K562 (cell line): ENCODE measurements around the gene CEBPZ. TPM values are rescaled to one million over a fixed set of nuclear protein-coding genes. Genes with fewer than 3 reads are reported as not detected.

Source experiments
- ATAC-seq: fragments of 200-7000 bp; cut with Tn5 transposase; 3 replicates; pipeline ENCODE4 v1.9.1; 2020; ENCODE audit warnings: moderate library complexity
- BruUV-seq: library from RNA; stranded (reverse); fragments of 400-500 nt; replicated peaks from 2 replicates; lab custom pipeline; 2021; lab: Mats Ljungman, UMichigan
- CTCF ChIA-PET: fragments of 300-600 bp; formaldehyde crosslinking; extraction: SDS; loops from one replicate; lab custom pipeline; 2021; ENCODE audit warnings: low intra/inter-chr PET ratio; lab: Yijun Ruan, JAX
- POLR2A ChIA-PET: fragments of 300-600, 350-650 bp; sonication (Branson Sonifier 250); formaldehyde crosslinking; extraction: SDS; loops from one replicate; lab custom pipeline; 2021; ENCODE audit warnings: antibody characterized with exemption, inconsistent platforms; lab: Yijun Ruan, JAX
- DNase-seq, 4 experiments: peaks; one replicate each; pipeline versions ENCODE4 v3.0.0 to v3.0.0-alpha.2; 2011 to 2018; ENCODE audit warnings: low spot score in 3 of 4, mixed read lengths in 3 of 4; ENCODE audit errors: extremely low read depth in 1 of 4
- FAIRE-seq: peaks from 2 replicates; lab custom pipeline; 2011; peaks lifted over from hg19 to GRCh38; lab: Jason Lieb, UNC
- H2AFZ ChIP-seq: 2 replicates; pipeline ENCODE4 v1.6.0; 2011; ENCODE audit warnings: low read depth, low read length, control low read depth, inconsistent platforms
- H3K27ac ChIP-seq: fragments of 200-600 bp; 3 replicates; pipeline ENCODE4 v1.8.0; 2011; ENCODE audit warnings: low read depth, mild to moderate bottlenecking, control low read depth, inconsistent platforms, low read length, moderate library complexity, mixed read lengths; ENCODE audit errors: extremely low read depth
- H3K27me3 ChIP-seq, 2 experiments: fragments of 300-600 bp in 1 of 2; 2 replicates in 1 of 2; 3 replicates in 1 of 2; pipeline versions ENCODE4 v1.6.0 to v1.8.0; 2011; ENCODE audit warnings: inconsistent platforms in 2 of 2, low read length in 2 of 2, mild to moderate bottlenecking in 1 of 2, mixed read lengths in 1 of 2, moderate library complexity in 1 of 2; ENCODE audit not compliant: control insufficient read depth in 2 of 2, insufficient read depth in 2 of 2
- H3K36me3 ChIP-seq: fragments of 300-600 bp; 3 replicates; pipeline ENCODE4 v1.8.0; 2011; ENCODE audit warnings: mild to moderate bottlenecking, low read length, inconsistent platforms; ENCODE audit not compliant: control insufficient read depth, insufficient read depth
- H3K4me1 ChIP-seq, 2 experiments: fragments of 200-600 bp in 1 of 2; replicated peaks in 1 of 2; 2 replicates in 1 of 2; 3 replicates in 1 of 2; pipeline versions ENCODE4 v1.5.1 to v1.8.0; 2011; ENCODE audit warnings: inconsistent platforms in 2 of 2, low read length in 2 of 2, mild to moderate bottlenecking in 1 of 2, mixed read lengths in 1 of 2, moderate library complexity in 1 of 2; ENCODE audit not compliant: control insufficient read depth in 2 of 2, insufficient read depth in 2 of 2
- H3K4me2 ChIP-seq: 2 replicates; pipeline ENCODE4 v1.6.1; 2011; ENCODE audit warnings: low read length, control low read depth, inconsistent platforms, mixed read lengths; ENCODE audit not compliant: insufficient read depth
- H3K4me3 ChIP-seq: fragments of 200-600 bp; sonication (generic), shearing (Covaris generic); 2 replicates; pipeline ENCODE4 v1.5.1; 2016; ENCODE audit warnings: control low read depth, inconsistent platforms
- H3K79me2 ChIP-seq: fragments of 200-600 bp; 3 replicates; pipeline ENCODE4 v1.8.0; 2011; ENCODE audit warnings: low read length, inconsistent platforms; ENCODE audit not compliant: control insufficient read depth, insufficient read depth
- H3K9ac ChIP-seq, 2 experiments: 2 replicates each; pipeline versions ENCODE4 v1.6.0 to v1.6.1; 2011; ENCODE audit warnings: low read depth in 2 of 2, low read length in 2 of 2, control low read depth in 1 of 2, inconsistent platforms in 1 of 2, mild to moderate bottlenecking in 1 of 2, mixed read lengths in 1 of 2; ENCODE audit not compliant: insufficient read depth in 1 of 2
- H3K9me1 ChIP-seq: one replicate; pipeline ENCODE4 v1.6.0; 2011; ENCODE audit warnings: inconsistent platforms, mild to moderate bottlenecking, low read length, moderate library complexity; ENCODE audit not compliant: control insufficient read depth, insufficient read depth
- H3K9me3 ChIP-seq: replicated peaks from 2 replicates; pipeline ENCODE4 v1.5.1; 2011; ENCODE audit warnings: low read depth, low read length, inconsistent platforms; ENCODE audit not compliant: control insufficient read depth, insufficient read depth
- H4K20me1 ChIP-seq: replicated peaks from 2 replicates; pipeline ENCODE4 v1.6.1; 2011; ENCODE audit warnings: low read length, inconsistent platforms, mixed read lengths; ENCODE audit not compliant: control insufficient read depth, insufficient read depth
- CAMTA2 ChIP-seq: fragments of 250-450 bp; sonication (Bioruptor Pico); conservative IDR thresholded peaks from 2 replicates; pipeline ENCODE4 v1.5.1; 2022
- GABPB1 ChIP-seq: sonication (generic); formaldehyde crosslinking; IDR thresholded peaks from 2 replicates; pipeline ENCODE4 v1.8.0; 2022; ENCODE audit warnings: mild to moderate bottlenecking, missing genetic modification reagents
- HDAC6 ChIP-seq: IDR thresholded peaks from 2 replicates; pipeline ENCODE4 v1.6.1; 2012; ENCODE audit warnings: low read depth, mild to moderate bottlenecking, control low read depth, inconsistent platforms, low read length, moderate library complexity
- MTA1 ChIP-seq: fragments of 450-650 bp; IDR thresholded peaks from 2 replicates; pipeline ENCODE4 v1.6.1; 2017; ENCODE audit warnings: borderline replicate concordance
- PHF21A ChIP-seq: fragments of 450-650 bp; IDR thresholded peaks from 2 replicates; pipeline ENCODE4 v1.6.1; 2017; ENCODE audit warnings: low read depth, borderline replicate concordance
- POLR2H ChIP-seq: IDR thresholded peaks from 2 replicates; pipeline ENCODE4 v1.6.1; 2016; ENCODE audit warnings: missing genetic modification characterization, low read depth, mild to moderate bottlenecking, control low read depth, missing compliant biosample characterization, moderate library complexity
- PTRF ChIP-seq: fragments of 450-650 bp; IDR thresholded peaks from 2 replicates; pipeline ENCODE4 v1.6.1; 2016; ENCODE audit warnings: mild to moderate bottlenecking, missing genetic modification characterization, missing compliant biosample characterization
- SMARCB1 ChIP-seq: IDR thresholded peaks from 2 replicates; pipeline ENCODE4 v1.6.1; 2011; ENCODE audit warnings: improper control_type of control experiment, low read depth; ENCODE audit not compliant: insufficient read length
- SP1 ChIP-seq: sonication (generic); formaldehyde crosslinking; IDR thresholded peaks from 2 replicates; pipeline ENCODE4 v1.8.1; 2022; ENCODE audit warnings: mild to moderate bottlenecking, missing genetic modification reagents
- ZBED1 ChIP-seq: IDR thresholded peaks from 2 replicates; pipeline ENCODE4 v1.6.1; 2014
- ZNF253 ChIP-seq: fragments of 250-450 bp; sonication (Bioruptor Pico); conservative IDR thresholded peaks from 2 replicates; pipeline ENCODE4 v1.6.1; 2021; ENCODE audit warnings: mild to moderate bottlenecking
- ZNF609 ChIP-seq: sonication (generic); formaldehyde crosslinking; IDR thresholded peaks from 2 replicates; pipeline ENCODE4 v1.8.1; 2023; ENCODE audit warnings: missing genetic modification reagents, mild to moderate bottlenecking, borderline replicate concordance
- ZNF785 ChIP-seq: fragments of 250-450 bp; sonication (Bioruptor Pico); IDR thresholded peaks from 2 replicates; pipeline ENCODE4 v1.4.0; 2020; ENCODE audit warnings: mild to moderate bottlenecking
- WGBS: fragments of 100-300 bp; shearing (Covaris generic); methylation state at CpG from one replicate; pipeline ENCODE4 v1.1.6; 2016; ENCODE audit warnings: low coverage, mixed read lengths; ENCODE audit not compliant: insufficient coverage; ENCODE audit errors: missing lambda C conversion rate; 5-methylcytosine and 5-hydroxymethylcytosine counted together
- in situ Hi-C: fragments of 300-500 bp; cut with MboI; formaldehyde crosslinking; loops from 4 replicates; pipeline ENCODE4 v1.15.0; 2018; ENCODE audit warnings: inconsistent platforms, mixed read lengths
- intact Hi-C: fragments of 100-400 bp; cut with micrococcal nuclease; formaldehyde crosslinking; loops from 2 replicates; pipeline ENCODE4 v1.14.2; 2022
- polyA plus RNA-seq, 8 experiments: library from polyadenylated mRNA; depleted of rRNA in 4 of 8; stranded (reverse) in 5 of 8; unstranded in 3 of 8; fragments of >200 nt; fragmentation: Nextera tagmentation in 2 of 8; fragmentation: Illumina TruSeq in 1 of 8; extraction: Ambion mirVana in 2 of 8; extraction: Trizol in 1 of 8; gene quantifications; 2 replicates each; pipeline versions ENCODE4 v1.2.1 to v1.2.3, GENCODE V29; 2011 to 2014; ENCODE audit warnings: inconsistent platforms in 1 of 8, missing spikeins in 1 of 8
- total RNA-seq, 7 experiments: library from RNA; depleted of rRNA in 6 of 7; stranded (reverse); fragments of >200 nt in 6 of 7; fragmentation: Illumina TruSeq in 2 of 7; extraction: Trizol in 2 of 7; gene quantifications; 2 replicates each; pipeline versions ENCODE4 v1.2.1 to v1.2.3, GENCODE V29; 2011 to 2021; ENCODE audit warnings: low replicate concordance in 1 of 7

Gene CEBPZ
- total and polyA plus RNA-seq, 9 of the 15 experiments (the other 6 are each of a cell fraction or from before 2014, with no cell fraction given), result 49.7 to 160 (median 82.8) TPM

DNA sequence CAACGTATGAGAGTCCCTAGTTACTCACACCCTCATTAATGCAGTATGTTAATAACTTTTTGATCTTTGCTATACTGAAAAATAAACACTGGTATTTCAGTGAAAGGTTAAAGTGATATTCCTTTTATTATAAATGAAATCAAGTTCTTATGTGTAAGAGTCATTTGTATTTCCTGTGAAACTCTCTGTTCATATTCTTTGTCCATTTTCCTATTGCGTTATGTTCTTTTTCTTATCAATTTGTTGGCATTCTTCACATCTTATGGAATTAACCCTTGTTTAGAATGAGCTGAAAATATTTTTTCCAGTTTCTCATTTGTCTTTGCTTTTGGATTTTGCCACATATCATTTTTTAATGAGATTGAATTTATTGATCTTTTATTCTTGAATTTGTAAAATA is 44.9 kb upstream of the CEBPZ start:
- H3K4me3 ChIP-seq, result no peak overlapping the region
- intact Hi-C loops (no loop called here), in situ Hi-C loops (no loop called here)
- POLR2A ChIA-PET, result no interaction called here
- H3K9me3 ChIP-seq, result no peaks in the 10 kb centered on the region
- no peaks in the 10 kb centered on the region for H3K27me3 ChIP-seq
- H3K27ac ChIP-seq, result no peak overlapping the region
- BruUV-seq, result no TSS peak
- ATAC-seq, result no peak
- H3K4me2 ChIP-seq, result no peak overlapping the region
- no peak for FAIRE-seq
- CTCF ChIA-PET, result no interaction called here
- no peak overlapping the region for H3K9ac ChIP-seq
- no peaks in the 10 kb centered on the region for H3K9me1 ChIP-seq
- WGBS, result 94% methylated on average over 2 of the region's 2 CpGs
- no peaks in the 10 kb centered on the region for H3K79me2 ChIP-seq
- no peak overlapping the region for H2AFZ ChIP-seq
- H4K20me1 ChIP-seq, result no peaks in the 10 kb centered on the region
- TF ChIP-seq MTA1, result no peak
- TF ChIP-seq ZNF609 (CRISPR knock-in tag), result no peak
- no peak for TF ChIP-seq SP1 (CRISPR knock-in tag)
- TF ChIP-seq ZBED1, result no peak
- no peak for TF ChIP-seq PHF21A
- TF ChIP-seq POLR2H, result no peak
- no peak for TF ChIP-seq CAMTA2
- no peak for TF ChIP-seq GABPB1 (CRISPR knock-in tag)
- no peak for TF ChIP-seq PTRF (tag)
- no peak for TF ChIP-seq HDAC6
- no peak for TF ChIP-seq SMARCB1
- TF ChIP-seq ZNF785 (CRISPR knock-in tag), result no peak
- TF ChIP-seq ZNF253, result no peak
- H3K36me3 ChIP-seq, result peaks cover 61% of the 10 kb centered on the region
- no peak for DNase-seq
- no peaks in the 10 kb centered on the region for H3K4me1 ChIP-seq
